Activated T-cell treated with anti-CD3 and anti-CD28 coated beads, Interleukin-2, amount 50 U/mL, for 48 hours (primary cell): ENCODE results near the gene STPG4.
"Not testable (repeated sequence)": the region's sequence is repeated elsewhere in the genome, so short reads cannot be mapped to it uniquely, and the experiment has no call there.

Experiments
- DNase-seq, 2 experiments: peaks; one replicate each; pipeline ENCODE4 v3.0.0-alpha.2; 2020

The STPG4 gene

GRCh38 chr2:47155091-47155876 lies at the start of gene STPG4:
Gene STPG4, minus strand, starts transcription at chr2:47155308. Its CDS starts 57 bp downstream, at chr2:47155251.
- DNase-seq: no peak

- no peak for DNase-seq
Observed at GRCh38 chr2:47204691-47205090, 49.6 kb upstream of the STPG4 start.

GRCh38 chr2:47203995-47204394 lies 48.9 kb upstream of the STPG4 start:
- DNase-seq: no peak

GRCh38 chr2:47201224-47201623 lies 46.1 kb upstream of the STPG4 start:
- DNase-seq: no peak

- DNase-seq: no peak
Observed at GRCh38 chr2:47198985-47199451, 43.9 kb upstream of the STPG4 start.

- DNase-seq: no peak
Observed at GRCh38 chr2:47196499-47196898, 41.4 kb upstream of the STPG4 start.

- DNase-seq: no peak
Observed at GRCh38 chr2:47196046-47196445, 40.9 kb upstream of the STPG4 start.

GRCh38 chr2:47195148-47195547 lies 40.0 kb upstream of the STPG4 start:
- no peak for DNase-seq

- no peak for DNase-seq
Observed at GRCh38 chr2:47194410-47194809, 39.3 kb upstream of the STPG4 start.

GRCh38 chr2:47193607-47194006 lies 38.5 kb upstream of the STPG4 start:
- DNase-seq: no peak

- no peak for DNase-seq
Observed at GRCh38 chr2:47190188-47190881, 35.2 kb upstream of the STPG4 start.

- no peak for DNase-seq
Observed at GRCh38 chr2:47189635-47190034, 34.5 kb upstream of the STPG4 start.

- no peak for DNase-seq
Observed at GRCh38 chr2:47187069-47187468, 32.0 kb upstream of the STPG4 start.

- no peak for DNase-seq
Observed at GRCh38 chr2:47186351-47186750, 31.2 kb upstream of the STPG4 start.

GRCh38 chr2:47185098-47185497 lies 30.0 kb upstream of the STPG4 start:
- not testable (repeated sequence) for DNase-seq

- no peak for DNase-seq
Observed at GRCh38 chr2:47181176-47181575, 26.1 kb upstream of the STPG4 start.

- no peak for DNase-seq
Observed at GRCh38 chr2:47180531-47180930, 25.4 kb upstream of the STPG4 start.

GRCh38 chr2:47179388-47179787 lies 24.3 kb upstream of the STPG4 start:
- DNase-seq: no peak

- DNase-seq: no peak
Observed at GRCh38 chr2:47178341-47178740, 23.2 kb upstream of the STPG4 start.

- no peak for DNase-seq
Observed at GRCh38 chr2:47177043-47177565, 22.0 kb upstream of the STPG4 start.

GRCh38 chr2:47174733-47175361 lies 19.7 kb upstream of the STPG4 start:
- no peak for DNase-seq

GRCh38 chr2:47173986-47174732 lies 19.1 kb upstream of the STPG4 start:
- DNase-seq: no peak
